Breast epithelium (tissue), 4 donors: Measurements from ENCODE around the gene APOL2. TPM values are rescaled to one million over a fixed set of nuclear protein-coding genes. Genes with fewer than 3 reads are reported as not detected.
"Not testable (repeated sequence)": the region's sequence is repeated elsewhere in the genome, so short reads cannot be mapped to it uniquely, and the experiment has no call there.

Experiments
- DNase-seq, 2 donors: peaks; one replicate each; pipeline ENCODE4 v3.0.0-alpha.2; 2019; ENCODE audit warnings: low spot score in 2 of 2
- H3K27ac ChIP-seq, 2 donors: fragments of 200-600 bp; sonication (generic) in 1 of 2; one replicate each; pipeline ENCODE4 v1.5.1; 2016 to 2019; ENCODE audit warnings: mild to moderate bottlenecking in 1 of 2
- H3K27me3 ChIP-seq, 2 donors: fragments of 200-600 bp; sonication (generic) in 1 of 2; one replicate each; pipeline versions ENCODE4 v1.5.1 to v1.6.0; 2017 to 2019; ENCODE audit warnings: control low read depth in 1 of 2, mild to moderate bottlenecking in 1 of 2
- H3K36me3 ChIP-seq: fragments of 200-600 bp; one replicate; pipeline ENCODE4 v1.5.1; 2019
- H3K4me1 ChIP-seq, 2 donors: fragments of 200-600 bp; sonication (generic); one replicate each; pipeline ENCODE4 v1.5.1; 2016 to 2019; ENCODE audit warnings: control low read depth in 1 of 2
- H3K4me3 ChIP-seq, 3 donors: fragments of 200-600 bp; sonication (generic); 1 replicate in 2 of 3; 2 replicates in 1 of 3; pipeline ENCODE4 v1.5.1; 2016 to 2019; ENCODE audit warnings: mild to moderate bottlenecking in 3 of 3, moderate library complexity in 2 of 3
- H3K9me3 ChIP-seq, 2 donors: fragments of 200-600 bp; sonication (generic) in 1 of 2; one replicate each; pipeline ENCODE4 v1.5.1; 2016 to 2019; ENCODE audit warnings: control low read depth in 1 of 2
- CTCF ChIP-seq, 3 donors: fragments of 450-650 bp; IDR thresholded peaks; one replicate each; pipeline ENCODE4 v1.5.1; 2016 to 2017; ENCODE audit warnings: antibody characterized with exemption in 3 of 3, mild to moderate bottlenecking in 3 of 3, moderate library complexity in 3 of 3
- POLR2A ChIP-seq: fragments of 450-650 bp; IDR thresholded peaks from one replicate; pipeline ENCODE4 v1.6.1; 2016; ENCODE audit warnings: antibody characterized with exemption, mild to moderate bottlenecking, moderate library complexity
- POLR2AphosphoS5 ChIP-seq, 3 donors: sonication (generic); formaldehyde crosslinking; IDR thresholded peaks; one replicate each; pipeline ENCODE4 v1.6.1; 2017; ENCODE audit warnings: antibody characterized with exemption in 3 of 3
- intact Hi-C: fragments of 100-400 bp; cut with DNase I; formaldehyde crosslinking; loops from one replicate; pipeline ENCODE4 v1.15.1; 2023; ENCODE audit warnings: low total_unique reads
- total RNA-seq, 3 donors: library from RNA; depleted of rRNA; stranded (reverse); fragments of >200 nt; gene quantifications; one replicate each; pipeline ENCODE4 v1.1.0, GENCODE V29; 2016

Gene APOL2
- total RNA-seq, 3 donors from 2014 or later = 50.4 to 112 (median 73.8) TPM

DNA sequence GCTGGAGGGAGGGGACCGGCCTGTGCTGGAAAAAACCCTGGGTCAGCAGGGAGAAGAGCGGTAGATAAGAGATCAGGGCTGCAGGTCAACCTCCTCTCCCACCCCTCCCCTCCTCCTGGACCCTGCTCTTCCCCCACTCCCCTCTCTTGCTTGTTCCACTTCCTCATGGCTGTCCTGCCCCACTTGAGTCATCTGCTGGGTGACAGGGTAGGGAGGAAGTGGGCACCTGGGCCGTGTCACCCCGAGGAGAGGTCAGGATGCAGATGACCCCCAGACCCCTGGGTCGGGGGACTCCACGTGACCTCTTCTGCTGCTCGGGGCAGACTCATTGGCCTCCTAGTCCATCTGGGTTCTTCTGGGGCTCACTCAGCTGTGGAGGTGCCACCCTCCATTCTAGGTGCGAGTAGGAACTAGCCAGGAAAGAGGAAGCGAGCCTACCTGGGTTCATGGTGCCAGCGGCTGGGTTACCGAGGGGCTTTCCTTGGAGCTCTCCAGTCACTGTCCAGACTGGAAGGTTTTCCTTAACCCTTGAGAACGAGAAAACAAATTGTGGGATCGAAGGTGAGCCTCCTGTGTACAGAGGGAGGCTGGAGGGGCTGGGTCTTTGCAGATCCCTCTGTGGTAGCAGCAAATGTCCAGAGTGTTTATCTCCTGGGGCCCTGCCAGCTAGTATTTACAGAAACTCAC is 6.5 kb downstream of the APOL2 start:
- no peak overlapping the region for H3K27ac ChIP-seq
- no peak for DNase-seq
- H3K4me1 ChIP-seq = peaks cover 0 to 9% of the 10 kb centered on the region in 2 donors
- H3K27me3 ChIP-seq = no peaks in the 10 kb centered on the region
- H3K36me3 ChIP-seq = no peaks in the 10 kb centered on the region
- intact Hi-C loops = no loop called here
- no peaks in the 10 kb centered on the region for H3K9me3 ChIP-seq
- H3K4me3 ChIP-seq = no peak overlapping the region
- TF ChIP-seq POLR2AphosphoS5 (IDR thresholded peaks at IDR 0.05) (no peak), POLR2A (no peak), CTCF (IDR thresholded peaks at IDR 0.05) (no peak)

GRCh38 chr22:36231051-36231450 is 8.3 kb downstream of the APOL2 start:
- intact Hi-C loops, DNase-seq, H3K4me3 ChIP-seq, H3K4me1 ChIP-seq, H3K27me3 ChIP-seq, H3K36me3 ChIP-seq, H3K9me3 ChIP-seq: not testable (repeated sequence)
- peak overlapping the region in 1 of 2 donors; percentile 7 for H3K27ac ChIP-seq

DNA sequence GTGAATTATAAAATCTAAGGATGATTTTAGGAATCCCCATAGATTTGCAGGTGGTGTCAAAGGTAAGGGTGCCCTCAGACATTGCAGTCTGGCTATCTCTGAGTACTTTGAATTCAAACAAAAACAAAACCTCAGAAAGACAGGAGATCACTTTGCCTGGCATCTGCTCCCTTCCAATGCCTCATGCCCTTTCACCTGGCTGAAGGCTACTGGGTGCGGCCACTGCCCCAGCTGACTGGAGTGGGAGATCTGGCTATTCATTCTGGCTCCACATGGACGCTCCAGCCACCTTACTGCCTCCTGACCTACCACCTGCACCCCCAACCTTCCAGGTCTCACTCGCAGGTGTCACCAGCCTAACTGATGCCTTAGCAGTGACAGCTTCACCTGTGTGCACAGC is 9.7 kb downstream of the APOL2 start:
- H3K4me1 ChIP-seq, intact Hi-C loops, H3K36me3 ChIP-seq, DNase-seq, H3K4me3 ChIP-seq, H3K9me3 ChIP-seq, H3K27me3 ChIP-seq, H3K27ac ChIP-seq: not testable (repeated sequence)

DNA sequence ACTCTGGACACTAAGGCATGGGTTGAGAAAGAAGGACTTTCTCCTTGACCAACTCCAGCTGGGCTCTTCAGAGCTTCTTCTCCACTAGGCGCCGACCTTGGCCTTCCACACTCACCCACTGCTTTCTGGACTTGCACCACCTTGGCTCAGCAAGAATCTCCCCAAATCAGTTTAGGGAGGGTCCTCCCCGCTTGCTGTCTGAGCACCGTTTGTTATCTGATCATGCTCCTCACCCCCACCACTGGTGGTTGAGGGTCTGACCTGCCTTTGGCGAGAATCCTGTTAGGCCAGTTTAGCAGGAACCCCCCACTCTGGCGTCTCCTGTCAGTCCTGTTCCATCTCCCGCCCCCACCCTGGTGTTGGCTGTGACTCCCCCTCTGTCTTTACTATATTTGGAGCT is 10.4 kb downstream of the APOL2 start:
- intact Hi-C loops = no loop called here
- Histone ChIP-seq H3K9me3 (no peaks in the 10 kb centered on the region), H3K27ac (no peak overlapping the region), H3K4me3 (no peak overlapping the region), H3K4me1 (no peaks in the 10 kb centered on the region), H3K36me3 (no peaks in the 10 kb centered on the region), H3K27me3 (no peaks in the 10 kb centered on the region)
- TF ChIP-seq CTCF (IDR thresholded peaks at IDR 0.05) (no peak), POLR2AphosphoS5 (IDR thresholded peaks at IDR 0.05) (no peak), POLR2A (no peak)
- no peak for DNase-seq

DNA sequence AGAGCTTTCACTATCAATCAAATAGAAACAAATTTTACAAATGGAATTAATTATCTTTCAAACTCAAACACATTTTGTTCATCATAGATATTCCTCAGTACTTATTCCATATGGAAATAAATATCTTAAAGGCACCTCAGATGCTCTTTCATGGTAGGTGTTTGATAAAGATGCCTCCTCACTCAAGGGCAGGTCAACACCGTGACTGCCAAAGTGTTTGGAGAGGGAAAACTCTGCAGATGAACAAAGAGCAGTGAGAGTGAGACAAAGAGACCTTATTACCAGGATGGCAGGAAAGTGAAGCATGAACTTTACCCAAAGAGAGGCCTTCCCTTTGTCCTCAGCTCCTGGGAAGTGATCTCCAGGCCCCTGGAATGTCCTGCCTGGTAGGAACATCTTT is 11.0 kb downstream of the APOL2 start:
- H3K4me3 ChIP-seq, H3K4me1 ChIP-seq, H3K27ac ChIP-seq, intact Hi-C loops, DNase-seq, H3K27me3 ChIP-seq, H3K36me3 ChIP-seq, H3K9me3 ChIP-seq: not testable (repeated sequence)

- no peak overlapping the region for H3K4me3 ChIP-seq
- H3K27me3 ChIP-seq = no peaks in the 10 kb centered on the region
- H3K36me3 ChIP-seq = no peaks in the 10 kb centered on the region
- intact Hi-C loops = no loop called here
- no peaks in the 10 kb centered on the region for H3K4me1 ChIP-seq
- TF ChIP-seq CTCF (IDR thresholded peaks at IDR 0.05) = no peak
- no peak for TF ChIP-seq POLR2A
- no peak for TF ChIP-seq POLR2AphosphoS5 (IDR thresholded peaks at IDR 0.05)
- H3K9me3 ChIP-seq = no peaks in the 10 kb centered on the region
- DNase-seq = no peak
- no peak overlapping the region for H3K27ac ChIP-seq
These were observed 11.5 kb downstream of the APOL2 start for GRCh38 chr22:36227806-36228205.

GRCh38 chr22:36227396-36227795 is 11.9 kb downstream of the APOL2 start:
- no peaks in the 10 kb centered on the region for H3K36me3 ChIP-seq
- TF ChIP-seq POLR2AphosphoS5 (IDR thresholded peaks at IDR 0.05) = no peak
- TF ChIP-seq CTCF (IDR thresholded peaks at IDR 0.05) = no peak
- TF ChIP-seq POLR2A = no peak
- intact Hi-C loops = no loop called here
- no peak overlapping the region for H3K27ac ChIP-seq
- no peak for DNase-seq
- H3K4me3 ChIP-seq = no peak overlapping the region
- H3K27me3 ChIP-seq = no peaks in the 10 kb centered on the region
- H3K9me3 ChIP-seq = no peaks in the 10 kb centered on the region
- no peaks in the 10 kb centered on the region for H3K4me1 ChIP-seq
